PC-9 (cell line): ENCODE results near the gene SLC45A2. TPM values are rescaled to one million over a fixed set of nuclear protein-coding genes. Genes with fewer than 3 reads are reported as not detected.

ENCODE experiments used
- BruUV-seq: library from RNA; stranded (reverse); fragments of 400-500 nt; replicated peaks from 2 replicates; lab custom pipeline; 2021; lab: Mats Ljungman, UMichigan
- CTCF ChIA-PET: fragments of 300-600 bp; sonication (Branson Sonifier 250); formaldehyde crosslinking; loops from one replicate; lab custom pipeline; 2022; ENCODE audit warnings: antibody characterized with exemption; lab: Charles Lee
- POLR2A ChIA-PET: fragments of 300-600 bp; sonication (Branson Sonifier 250); formaldehyde crosslinking; loops from one replicate; lab custom pipeline; 2022; ENCODE audit warnings: antibody characterized with exemption; ENCODE audit not compliant: unreplicated experiment; lab: Charles Lee
- DNase-seq, 2 experiments: peaks; one replicate each; pipeline versions ENCODE4 v3.0.0 to v3.0.0-alpha.2; 2015 to 2022; ENCODE audit warnings: mixed read lengths in 1 of 2
- H2AFZ ChIP-seq: fragments of 200-600 bp; sonication (generic); 2 replicates; pipeline ENCODE4 v1.8.1; 2017; ENCODE audit warnings: antibody characterized with exemption
- H3F3A ChIP-seq: fragments of 200-600 bp; sonication (generic); 2 replicates; pipeline ENCODE4 v1.8.1; 2017; ENCODE audit warnings: antibody characterized with exemption, mild to moderate bottlenecking, low read depth; ENCODE audit not compliant: insufficient read depth
- H3K27ac ChIP-seq: fragments of 200-600 bp; sonication (generic); 2 replicates; pipeline ENCODE4 v1.6.1; 2016; ENCODE audit warnings: mixed run types
- H3K27me3 ChIP-seq: fragments of 200-600 bp; sonication (generic); 2 replicates; pipeline ENCODE4 v1.6.1; 2016; ENCODE audit warnings: low read depth, mixed run types; ENCODE audit not compliant: insufficient read depth
- H3K36me3 ChIP-seq: fragments of 200-600 bp; sonication (generic); 2 replicates; pipeline ENCODE4 v1.6.1; 2016; ENCODE audit warnings: low read depth, mixed run types
- H3K4me1 ChIP-seq: fragments of 200-600 bp; sonication (generic); replicated peaks from 2 replicates; pipeline ENCODE4 v1.6.1; 2016; ENCODE audit warnings: mixed run types; ENCODE audit not compliant: insufficient read depth
- H3K4me2 ChIP-seq: fragments of 200-600 bp; sonication (generic); 2 replicates; pipeline ENCODE4 v1.6.1; 2017; ENCODE audit warnings: mixed run types
- H3K4me3 ChIP-seq: fragments of 200-600 bp; sonication (generic); 2 replicates; pipeline ENCODE4 v1.6.1; 2016; ENCODE audit warnings: mixed run types
- H3K79me2 ChIP-seq: fragments of 200-600 bp; sonication (generic); 2 replicates; pipeline ENCODE4 v1.6.1; 2017; ENCODE audit warnings: low read depth, mixed run types
- H3K9me2 ChIP-seq: fragments of 200-600 bp; sonication (generic); 2 replicates; pipeline ENCODE4 v1.8.1; 2017; ENCODE audit warnings: mild to moderate bottlenecking; ENCODE audit not compliant: insufficient read depth
- H3K9me3 ChIP-seq: fragments of 200-600 bp; sonication (generic); 2 replicates; pipeline ENCODE4 v1.8.1; 2016; ENCODE audit warnings: low read depth; ENCODE audit not compliant: insufficient read depth
- H4K20me1 ChIP-seq: fragments of 200-600 bp; sonication (generic); 2 replicates; pipeline ENCODE4 v1.8.1; 2017; ENCODE audit not compliant: insufficient read depth
- EZH2 ChIP-seq: fragments of 200-600 bp; sonication (generic); IDR thresholded peaks from 2 replicates; pipeline ENCODE4 v1.8.0; 2017; ENCODE audit warnings: antibody characterized with exemption, low read depth
- intact Hi-C: fragments of 100-400 bp; cut with micrococcal nuclease; formaldehyde crosslinking; loops from one replicate; pipeline ENCODE4 v1.10.0; 2022; ENCODE audit not compliant: unreplicated experiment
- total RNA-seq: library from RNA; stranded (reverse); gene quantifications from 2 replicates; pipeline ENCODE4 v1.2.3, GENCODE V29; 2021
- TF ChIP-seq, protein P1 (sequence below): fragments of 200-600 bp; sonication (generic); conservative IDR thresholded peaks from 2 replicates; pipeline ENCODE4 v1.6.1; 2017; ENCODE audit warnings: mixed run types, antibody characterized with exemption, mild to moderate bottlenecking, moderate library complexity

Gene SLC45A2
- total RNA-seq, 1 experiment from 2014 or later, result 0.33 TPM

DNA sequence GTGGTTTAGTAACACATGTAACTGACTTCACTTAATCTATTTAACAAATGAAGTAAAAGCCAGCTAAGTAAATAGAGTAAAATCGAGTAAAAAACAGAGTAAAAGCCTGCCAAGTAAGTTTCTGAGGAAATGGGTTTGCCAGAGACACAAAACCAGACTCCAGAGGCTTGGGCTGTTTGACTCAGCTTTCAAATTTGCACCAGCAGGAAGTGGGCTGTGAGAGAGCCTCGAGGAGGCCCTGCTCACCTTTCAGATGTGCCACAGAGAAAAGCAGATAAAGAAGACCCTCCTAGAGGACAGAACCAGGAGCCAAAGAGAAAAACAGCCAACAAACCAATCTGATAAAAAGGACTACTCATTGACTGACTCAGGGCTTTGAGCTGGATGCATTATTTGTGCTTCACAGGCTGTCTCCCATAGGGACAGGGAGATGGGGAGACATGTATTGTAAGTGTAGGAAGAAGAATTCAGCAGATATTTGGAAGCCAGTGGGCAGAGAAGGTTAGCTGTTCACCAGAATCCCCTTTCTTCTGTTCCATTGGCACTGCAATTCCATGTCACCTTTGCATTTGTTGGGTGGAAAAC is 37.7 kb upstream of the SLC45A2 start:
- H2AFZ ChIP-seq, result peak overlapping the region; percentile 10; the same call in 1 of the 2 replicates
- no peak for DNase-seq
- CTCF ChIA-PET, result no interaction called here

GRCh38 chr5:34021334-34021733 is 36.8 kb upstream of the SLC45A2 start:
- Histone ChIP-seq H3K27me3 (no peaks in the 10 kb centered on the region), H3K36me3 (no peaks in the 10 kb centered on the region), H4K20me1 (no peaks in the 10 kb centered on the region), H3K4me3 (no peak overlapping the region), H3K9me2 (no peaks in the 10 kb centered on the region), H3F3A (no peaks in the 10 kb centered on the region), H2AFZ (no peak overlapping the region), H3K9me3 (no peaks in the 10 kb centered on the region), H3K27ac (no peak overlapping the region), H3K4me1 (no peaks in the 10 kb centered on the region), H3K79me2 (no peaks in the 10 kb centered on the region), H3K4me2 (no peak overlapping the region)
- no peak for DNase-seq
- TF ChIP-seq, protein P1, sequence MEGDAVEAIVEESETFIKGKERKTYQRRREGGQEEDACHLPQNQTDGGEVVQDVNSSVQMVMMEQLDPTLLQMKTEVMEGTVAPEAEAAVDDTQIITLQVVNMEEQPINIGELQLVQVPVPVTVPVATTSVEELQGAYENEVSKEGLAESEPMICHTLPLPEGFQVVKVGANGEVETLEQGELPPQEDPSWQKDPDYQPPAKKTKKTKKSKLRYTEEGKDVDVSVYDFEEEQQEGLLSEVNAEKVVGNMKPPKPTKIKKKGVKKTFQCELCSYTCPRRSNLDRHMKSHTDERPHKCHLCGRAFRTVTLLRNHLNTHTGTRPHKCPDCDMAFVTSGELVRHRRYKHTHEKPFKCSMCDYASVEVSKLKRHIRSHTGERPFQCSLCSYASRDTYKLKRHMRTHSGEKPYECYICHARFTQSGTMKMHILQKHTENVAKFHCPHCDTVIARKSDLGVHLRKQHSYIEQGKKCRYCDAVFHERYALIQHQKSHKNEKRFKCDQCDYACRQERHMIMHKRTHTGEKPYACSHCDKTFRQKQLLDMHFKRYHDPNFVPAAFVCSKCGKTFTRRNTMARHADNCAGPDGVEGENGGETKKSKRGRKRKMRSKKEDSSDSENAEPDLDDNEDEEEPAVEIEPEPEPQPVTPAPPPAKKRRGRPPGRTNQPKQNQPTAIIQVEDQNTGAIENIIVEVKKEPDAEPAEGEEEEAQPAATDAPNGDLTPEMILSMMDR, result no peak
- TF ChIP-seq EZH2, result no peak
- no TSS peak for BruUV-seq
- CTCF ChIA-PET, result no interaction called here
- POLR2A ChIA-PET, result interaction anchor here (0.6 kb wide), 1 partner anchor 581 kb away, joined by 6 read pairs; the partner anchor contains the start of gene TARS1
- intact Hi-C loops, result no loop called here

More for the DNA sequence above, 37.7 kb upstream of the SLC45A2 start:
- TF ChIP-seq, protein P1, result no peak
- TF ChIP-seq EZH2, result no peak
- no peak overlapping the region for H3K4me2 ChIP-seq
- H3K4me1 ChIP-seq, result no peaks in the 10 kb centered on the region
- no peak overlapping the region for H3K27ac ChIP-seq
- intact Hi-C loops, result no loop called here
- no peaks in the 10 kb centered on the region for H3K9me3 ChIP-seq
- no TSS peak for BruUV-seq
- no peaks in the 10 kb centered on the region for H3K79me2 ChIP-seq
- H3F3A ChIP-seq, result no peaks in the 10 kb centered on the region
- POLR2A ChIA-PET, result interaction anchor here (0.6 kb wide), 1 partner anchor 581 kb away, joined by 6 read pairs; the partner anchor contains the start of gene TARS1
- H4K20me1 ChIP-seq, result no peaks in the 10 kb centered on the region
- no peaks in the 10 kb centered on the region for H3K9me2 ChIP-seq
- H3K36me3 ChIP-seq, result no peaks in the 10 kb centered on the region
- no peak overlapping the region for H3K4me3 ChIP-seq
- no peaks in the 10 kb centered on the region for H3K27me3 ChIP-seq

DNA sequence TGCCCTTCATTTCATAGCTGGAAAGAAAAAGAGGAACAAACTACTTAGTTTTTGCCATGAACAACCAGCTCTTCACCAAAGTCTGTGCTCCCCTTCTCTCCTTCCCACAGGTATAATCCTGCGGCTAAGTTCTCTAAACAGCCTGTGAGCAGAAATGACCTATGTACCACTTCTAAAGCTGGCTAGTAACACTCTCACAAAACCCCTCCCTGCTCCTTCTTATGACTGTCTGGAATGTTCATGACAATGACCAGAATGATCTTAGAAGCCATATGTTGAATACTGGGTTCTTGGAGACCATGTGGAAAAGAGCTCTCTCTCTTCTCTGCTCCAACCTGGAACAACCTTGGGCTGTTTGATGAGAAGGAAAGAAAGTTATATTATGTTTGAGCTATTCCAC is 36.2 kb upstream of the SLC45A2 start:
- Histone ChIP-seq H3F3A (no peaks in the 10 kb centered on the region), H3K4me2 (no peak overlapping the region), H3K9me2 (no peaks in the 10 kb centered on the region), H3K4me3 (no peak overlapping the region), H2AFZ (no peak overlapping the region), H3K4me1 (no peaks in the 10 kb centered on the region), H4K20me1 (no peaks in the 10 kb centered on the region), H3K79me2 (no peaks in the 10 kb centered on the region), H3K9me3 (no peaks in the 10 kb centered on the region), H3K27ac (no peak overlapping the region), H3K27me3 (no peaks in the 10 kb centered on the region), H3K36me3 (no peaks in the 10 kb centered on the region)
- TF ChIP-seq, protein P1, result no peak
- no peak for TF ChIP-seq EZH2
- DNase-seq, result no peak
- intact Hi-C loops, result no loop called here
- ChIA-PET POLR2A (no interaction called here), CTCF (no interaction called here)
- no TSS peak for BruUV-seq
